ENCODE measurements around the gene SDK1. TPM values are rescaled to one million over a fixed set of nuclear protein-coding genes. Genes with fewer than 3 reads are reported as not detected.
"Not testable (repeated sequence)": the region's sequence is repeated elsewhere in the genome, so short reads cannot be mapped to it uniquely, and the experiment has no call there.

Gene SDK1
- polyA plus RNA-seq, 2 donors, result 0.33 to 0.47 TPM

DNA sequence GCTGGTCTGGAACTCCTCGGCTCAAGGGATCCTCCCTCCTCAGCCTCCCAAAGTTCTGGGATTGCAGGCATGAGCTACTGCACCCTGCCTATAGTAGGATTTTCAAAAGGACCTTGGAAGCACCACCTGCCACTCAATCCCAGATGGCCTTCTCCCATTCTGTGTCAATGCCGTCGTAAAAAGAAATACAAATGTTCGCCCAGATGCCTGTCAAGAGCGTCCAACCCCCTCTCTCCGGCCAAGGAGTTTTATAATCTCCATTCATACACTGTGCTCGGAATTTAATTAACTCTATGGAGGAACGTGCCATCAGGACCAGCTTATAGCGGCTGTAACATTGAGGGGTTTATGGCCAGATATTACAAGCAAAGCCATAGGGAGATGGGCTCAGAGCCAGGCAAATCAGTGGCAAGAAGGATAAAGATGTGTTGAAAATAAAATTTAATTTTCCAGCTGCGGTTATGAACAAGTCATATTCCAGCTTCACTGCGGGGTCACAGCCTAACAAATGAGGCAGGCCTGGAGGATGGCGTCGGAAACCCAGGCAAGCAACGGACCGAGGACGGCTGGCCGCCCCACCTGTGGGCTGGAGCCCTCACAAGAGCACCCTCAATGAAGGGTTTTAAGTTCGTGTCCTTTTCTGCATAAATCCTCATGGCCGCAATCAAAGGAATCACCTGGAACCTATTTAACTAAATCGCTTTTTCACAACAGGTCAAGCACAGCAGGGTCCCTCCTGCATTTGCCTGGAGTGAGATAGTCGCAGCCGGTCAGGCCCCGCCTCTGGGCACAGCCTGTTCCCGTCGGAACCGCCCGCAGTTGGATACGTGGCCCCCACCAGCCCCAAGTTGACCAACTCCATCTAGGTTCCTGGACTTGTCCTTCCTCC is 1006.5 kb downstream of the SDK1 start:
- no peaks in the 10 kb centered on the region for H3K27me3 ChIP-seq (ENCODE audit: control insufficient read depth in 1 of 2, insufficient read depth in 2 of 2, low read length in 2 of 2)
- H3K9me3 ChIP-seq (ENCODE audit: control insufficient read depth in 2 of 2, insufficient read depth in 1 of 2, low read depth in 1 of 2, low read length in 1 of 2), result no peaks in the 10 kb centered on the region
- H3K4me3 ChIP-seq (ENCODE audit: low read depth in 1 of 2, low read length in 2 of 2), result no peak overlapping the region
- H3K4me1 ChIP-seq (ENCODE audit: control insufficient read depth in 2 of 2, insufficient read depth in 2 of 2, low read length in 1 of 2), result no peaks in the 10 kb centered on the region
- 80 to 82% methylated on average over 28 of the region's 28 CpGs for WGBS, 2 donors
- no peak overlapping the region for H3K27ac ChIP-seq (ENCODE audit: low read depth in 2 of 2, low read length in 1 of 2)
- H3K36me3 ChIP-seq (ENCODE audit: control insufficient read depth in 2 of 2, insufficient read depth in 2 of 2, low read length in 1 of 2), result no peaks in the 10 kb centered on the region

DNA sequence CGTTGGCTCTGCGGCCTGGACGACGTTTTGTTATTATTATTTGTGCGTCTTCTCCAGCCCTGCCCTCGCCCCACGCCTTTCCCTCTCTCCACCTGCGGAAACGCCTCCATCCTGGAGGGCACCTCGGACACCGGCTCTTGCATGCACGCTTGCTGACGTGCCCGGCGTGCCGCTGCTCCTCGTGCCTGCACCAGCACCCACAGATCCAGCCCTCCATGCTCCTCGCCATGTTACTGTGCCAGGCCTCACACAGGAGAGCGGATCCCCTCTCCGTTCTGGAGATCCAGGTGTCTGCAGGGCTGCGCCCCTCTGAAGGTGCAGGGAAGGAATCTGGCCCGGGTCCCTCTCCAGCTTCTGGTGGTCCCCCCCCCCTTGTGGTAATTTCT is 1007.1 kb downstream of the SDK1 start:
- no peaks in the 10 kb centered on the region for H3K27me3 ChIP-seq (ENCODE audit: control insufficient read depth in 1 of 2, insufficient read depth in 2 of 2, low read length in 2 of 2)
- 90 to 92% methylated on average over 22 of the region's 22 CpGs for WGBS, 2 donors
- no peak overlapping the region for H3K27ac ChIP-seq (ENCODE audit: low read depth in 2 of 2, low read length in 1 of 2)

DNA sequence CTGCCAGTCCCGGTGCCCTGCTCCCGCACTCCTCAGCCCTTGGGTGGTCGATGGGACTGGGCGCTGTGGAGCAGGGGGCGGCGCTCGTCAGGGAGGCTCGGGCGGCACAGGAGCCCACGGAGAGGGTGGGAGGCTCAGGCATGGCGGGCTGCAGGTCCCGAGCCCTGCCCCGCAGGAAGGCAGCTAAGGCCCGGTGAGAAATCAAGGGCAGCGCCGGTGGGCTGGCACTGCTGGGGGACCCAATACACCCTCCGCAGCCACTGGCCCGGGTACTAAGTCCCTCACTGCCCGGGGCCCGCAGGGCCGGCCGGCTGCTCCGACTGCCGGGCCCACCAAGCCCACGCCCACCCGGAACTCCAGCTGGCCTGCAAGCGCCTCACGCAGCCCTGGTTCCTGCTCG is 1012.9 kb downstream of the SDK1 start:
- H3K27me3 ChIP-seq (ENCODE audit: control insufficient read depth in 1 of 2, insufficient read depth in 2 of 2, low read length in 2 of 2); H3K27ac ChIP-seq (ENCODE audit: low read depth in 2 of 2, low read length in 1 of 2); H3K36me3 ChIP-seq (ENCODE audit: control insufficient read depth in 2 of 2, insufficient read depth in 2 of 2, low read length in 1 of 2); H3K9me3 ChIP-seq (ENCODE audit: control insufficient read depth in 2 of 2, insufficient read depth in 1 of 2, low read depth in 1 of 2, low read length in 1 of 2); H3K4me1 ChIP-seq (ENCODE audit: control insufficient read depth in 2 of 2, insufficient read depth in 2 of 2, low read length in 1 of 2); H3K4me3 ChIP-seq (ENCODE audit: low read depth in 1 of 2, low read length in 2 of 2): not testable (repeated sequence)
- 95 to 97% methylated on average over 19 to 29 of the region's 29 CpGs for WGBS, 2 donors

More for the DNA sequence above, 1007.1 kb downstream of the SDK1 start:
- Histone ChIP-seq H3K4me3 (ENCODE audit: low read depth in 1 of 2, low read length in 2 of 2) (no peak overlapping the region), H3K9me3 (ENCODE audit: control insufficient read depth in 2 of 2, insufficient read depth in 1 of 2, low read depth in 1 of 2, low read length in 1 of 2) (no peaks in the 10 kb centered on the region), H3K4me1 (ENCODE audit: control insufficient read depth in 2 of 2, insufficient read depth in 2 of 2, low read length in 1 of 2) (no peaks in the 10 kb centered on the region), H3K36me3 (ENCODE audit: control insufficient read depth in 2 of 2, insufficient read depth in 2 of 2, low read length in 1 of 2) (no peaks in the 10 kb centered on the region)

DNA sequence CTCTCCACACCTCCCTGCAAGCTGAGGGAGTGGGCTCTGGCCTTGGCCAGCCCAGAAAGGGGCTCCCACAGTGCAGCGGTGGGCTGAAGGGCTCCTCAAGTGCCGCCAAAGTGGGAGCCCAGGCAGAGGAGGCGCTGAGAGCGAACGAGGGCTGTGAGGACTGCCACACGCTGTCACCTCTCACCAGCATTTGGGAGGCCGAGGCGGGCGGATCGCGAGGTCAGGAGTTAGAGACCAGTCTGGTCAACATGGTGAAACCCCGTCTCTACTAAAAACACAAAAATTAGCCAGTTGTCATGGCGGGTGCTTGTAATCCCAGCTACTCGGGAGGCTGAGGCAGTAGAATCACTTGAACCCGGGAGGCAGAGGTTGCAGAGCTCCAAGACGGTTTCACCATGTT is 1013.3 kb downstream of the SDK1 start:
- not testable (repeated sequence) for H3K4me3 ChIP-seq (ENCODE audit: low read depth in 1 of 2, low read length in 2 of 2); H3K4me1 ChIP-seq (ENCODE audit: control insufficient read depth in 2 of 2, insufficient read depth in 2 of 2, low read length in 1 of 2); H3K27ac ChIP-seq (ENCODE audit: low read depth in 2 of 2, low read length in 1 of 2); H3K27me3 ChIP-seq (ENCODE audit: control insufficient read depth in 1 of 2, insufficient read depth in 2 of 2, low read length in 2 of 2); H3K36me3 ChIP-seq (ENCODE audit: control insufficient read depth in 2 of 2, insufficient read depth in 2 of 2, low read length in 1 of 2); H3K9me3 ChIP-seq (ENCODE audit: control insufficient read depth in 2 of 2, insufficient read depth in 1 of 2, low read depth in 1 of 2, low read length in 1 of 2)
- WGBS, 2 donors, result 86 to 95% methylated on average over 15 to 16 of the region's 16 CpGs

All from esophagus (tissue), 2 donors.